GM10266 (cell line): ENCODE data around the gene MCTP1.
"Not testable (repeated sequence)": the region's sequence is repeated elsewhere in the genome, so short reads cannot be mapped to it uniquely, and the experiment has no call there.

ENCODE experiments used
- DNase-seq: peaks from one replicate; pipeline ENCODE4 v3.0.0; 2012; ENCODE audit errors: extremely low spot score
- TF ChIP-seq, protein P1 (sequence below): IDR thresholded peaks from 2 replicates; pipeline ENCODE4 v1.5.1; 2012; ENCODE audit warnings: mild to moderate bottlenecking, low read depth; ENCODE audit not compliant: control insufficient read depth, insufficient read depth; ENCODE audit errors: missing control alignments

MCTP1 gene

DNA sequence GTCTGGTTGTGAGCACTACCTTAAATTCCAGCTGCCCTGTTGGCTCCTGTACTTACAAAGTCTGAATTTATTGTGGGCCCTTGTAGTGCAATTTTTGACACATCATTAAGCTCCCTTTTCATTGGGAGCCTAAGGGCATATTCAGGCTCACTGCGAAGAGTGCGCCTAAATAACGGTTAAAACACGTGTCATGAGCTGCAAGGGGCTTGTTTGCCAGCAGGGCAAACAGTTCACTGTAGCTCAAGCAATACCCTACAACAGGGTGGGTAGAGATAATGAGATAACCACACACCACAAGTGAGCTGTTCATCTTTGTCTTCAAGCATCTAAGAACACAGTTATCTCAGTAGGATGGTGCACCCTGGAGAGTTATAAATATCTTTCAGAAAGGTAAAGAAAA lies 452.2 kb downstream of the MCTP1 start:
- no peak for DNase-seq

DNA sequence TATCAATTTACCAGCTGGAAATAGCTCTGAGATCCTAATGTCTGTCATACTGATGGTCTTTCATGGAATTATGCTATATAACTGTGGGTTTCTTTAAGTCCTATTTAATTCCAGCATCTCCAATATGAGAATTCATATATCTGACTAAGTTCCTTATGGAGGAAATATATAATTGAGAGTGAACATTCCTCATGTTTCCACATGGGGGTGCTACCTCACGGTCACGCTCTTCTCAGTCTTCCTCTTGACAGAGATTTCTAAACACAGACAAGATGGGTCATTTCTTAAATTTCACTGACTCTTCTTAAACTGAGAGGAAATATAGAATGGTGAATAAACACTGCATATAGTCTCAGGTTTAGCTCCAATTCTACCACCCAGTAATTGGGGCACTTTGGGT lies 454.4 kb downstream of the MCTP1 start:
- no peak for DNase-seq
- TF ChIP-seq, protein P1, sequence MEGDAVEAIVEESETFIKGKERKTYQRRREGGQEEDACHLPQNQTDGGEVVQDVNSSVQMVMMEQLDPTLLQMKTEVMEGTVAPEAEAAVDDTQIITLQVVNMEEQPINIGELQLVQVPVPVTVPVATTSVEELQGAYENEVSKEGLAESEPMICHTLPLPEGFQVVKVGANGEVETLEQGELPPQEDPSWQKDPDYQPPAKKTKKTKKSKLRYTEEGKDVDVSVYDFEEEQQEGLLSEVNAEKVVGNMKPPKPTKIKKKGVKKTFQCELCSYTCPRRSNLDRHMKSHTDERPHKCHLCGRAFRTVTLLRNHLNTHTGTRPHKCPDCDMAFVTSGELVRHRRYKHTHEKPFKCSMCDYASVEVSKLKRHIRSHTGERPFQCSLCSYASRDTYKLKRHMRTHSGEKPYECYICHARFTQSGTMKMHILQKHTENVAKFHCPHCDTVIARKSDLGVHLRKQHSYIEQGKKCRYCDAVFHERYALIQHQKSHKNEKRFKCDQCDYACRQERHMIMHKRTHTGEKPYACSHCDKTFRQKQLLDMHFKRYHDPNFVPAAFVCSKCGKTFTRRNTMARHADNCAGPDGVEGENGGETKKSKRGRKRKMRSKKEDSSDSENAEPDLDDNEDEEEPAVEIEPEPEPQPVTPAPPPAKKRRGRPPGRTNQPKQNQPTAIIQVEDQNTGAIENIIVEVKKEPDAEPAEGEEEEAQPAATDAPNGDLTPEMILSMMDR = no peak

More for the DNA sequence above, 452.2 kb downstream of the MCTP1 start:
- TF ChIP-seq, protein P1 = no peak

DNA sequence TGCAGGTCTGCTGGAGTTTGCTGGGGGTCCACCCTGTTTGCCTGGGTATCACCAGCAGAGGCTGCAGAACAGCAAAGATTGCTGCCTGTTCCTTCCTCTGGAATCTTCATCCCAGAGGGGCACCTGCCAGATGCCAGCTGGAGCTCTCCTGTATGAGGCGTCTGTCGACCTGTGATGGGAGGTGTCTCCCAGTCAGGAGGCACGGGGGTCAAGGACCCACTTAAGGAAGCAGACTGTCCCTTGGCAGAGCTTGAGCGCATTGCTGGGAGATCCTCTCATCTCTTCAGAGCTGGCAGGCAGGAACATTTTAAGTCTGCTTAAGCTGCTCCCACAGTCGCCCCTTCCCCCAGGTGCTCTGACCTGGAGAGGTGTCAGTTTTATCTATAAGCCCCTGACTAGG lies 456.7 kb downstream of the MCTP1 start:
- DNase-seq = not testable (repeated sequence)

DNA sequence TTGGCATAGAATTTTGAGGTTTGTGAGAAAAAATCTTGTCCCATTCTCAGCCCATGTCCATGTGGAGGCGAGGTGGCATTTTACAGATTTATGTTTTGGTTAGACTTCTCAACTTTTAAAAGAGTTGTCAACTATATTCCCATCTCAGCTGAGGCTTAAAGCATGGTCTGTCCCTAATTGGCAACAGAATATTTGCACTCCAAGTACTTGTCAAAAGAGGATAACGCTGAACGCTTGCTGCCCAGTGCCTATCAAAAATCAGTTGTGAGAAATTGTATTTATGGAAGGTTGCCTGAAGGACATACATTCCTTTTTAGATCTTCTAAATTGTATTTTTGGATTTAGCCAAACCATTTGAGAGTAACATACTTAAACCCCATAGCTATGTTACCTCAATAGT lies 464.4 kb downstream of the MCTP1 start:
- DNase-seq = no peak
- TF ChIP-seq, protein P1 = no peak

GRCh38 chr5:94818904-94819303 lies 466.0 kb downstream of the MCTP1 start:
- TF ChIP-seq, protein P1 = no peak
- DNase-seq = no peak

- TF ChIP-seq, protein P1 = no peak
- no peak for DNase-seq
Observed at GRCh38 chr5:94815313-94816039, 469.4 kb downstream of the MCTP1 start.

- TF ChIP-seq, protein P1 = no peak
Observed at GRCh38 chr5:94812232-94812631, 472.7 kb downstream of the MCTP1 start.

GRCh38 chr5:94811331-94811730 lies 473.6 kb downstream of the MCTP1 start:
- no peak for DNase-seq
- TF ChIP-seq, protein P1 = no peak

More at GRCh38 chr5:94812232-94812631, 472.7 kb downstream of the MCTP1 start:
- DNase-seq = no peak
